GF-D8 (cell line): ENCODE data around the gene ARL6IP4.

Experiments
- DNase-seq: peaks from one replicate; lab custom pipeline; 2025; lab: John Stamatoyannopoulos, UW

The ARL6IP4 gene

GRCh38 chr12:122990961-122991622 lies 10.6 kb downstream of the ARL6IP4 start:
- no peak for DNase-seq

GRCh38 chr12:122991623-122992275 lies 11.3 kb downstream of the ARL6IP4 start:
- DNase-seq: no peak

GRCh38 chr12:122992386-122992785 lies 11.9 kb downstream of the ARL6IP4 start:
- no peak for DNase-seq

- no peak for DNase-seq
Observed at GRCh38 chr12:122994140-122994675, 13.7 kb downstream of the ARL6IP4 start.

- no peak for DNase-seq
Observed at GRCh38 chr12:122994781-122995502, 14.5 kb downstream of the ARL6IP4 start.

- no peak for DNase-seq
Observed at GRCh38 chr12:122995503-122996187, 15.2 kb downstream of the ARL6IP4 start.

- no peak for DNase-seq
Observed at GRCh38 chr12:122996188-122996601, 15.7 kb downstream of the ARL6IP4 start.

- DNase-seq: no peak
Observed at GRCh38 chr12:122996621-122997342, 16.3 kb downstream of the ARL6IP4 start.

- DNase-seq: no peak
Observed at GRCh38 chr12:122997343-122998250, 17.1 kb downstream of the ARL6IP4 start.

- no peak for DNase-seq
Observed at GRCh38 chr12:122998316-122998715, 17.8 kb downstream of the ARL6IP4 start.

- no peak for DNase-seq
Observed at GRCh38 chr12:122999196-122999946, 18.9 kb downstream of the ARL6IP4 start.

- DNase-seq: peak; percentile 62
Observed at GRCh38 chr12:122999986-123000420, 19.5 kb downstream of the ARL6IP4 start.

GRCh38 chr12:123000578-123000977 lies 20.1 kb downstream of the ARL6IP4 start:
- no peak for DNase-seq

- DNase-seq: no peak
Observed at GRCh38 chr12:123001464-123001863, 21.0 kb downstream of the ARL6IP4 start.

GRCh38 chr12:123003257-123003656 lies 22.8 kb downstream of the ARL6IP4 start:
- DNase-seq: no peak

- DNase-seq: no peak
Observed at GRCh38 chr12:123004287-123004686, 23.8 kb downstream of the ARL6IP4 start.

GRCh38 chr12:123005081-123005626 lies 24.7 kb downstream of the ARL6IP4 start:
- no peak for DNase-seq

- DNase-seq: no peak
Observed at GRCh38 chr12:123006977-123007376, 26.5 kb downstream of the ARL6IP4 start.

GRCh38 chr12:123010110-123010509 lies 29.6 kb downstream of the ARL6IP4 start:
- DNase-seq: no peak
